OCI-LY7 (cell line): ENCODE results near the gene RPH3AL. TPM values are rescaled to one million over a fixed set of nuclear protein-coding genes. Genes with fewer than 3 reads are reported as not detected.

Source experiments
- BruUV-seq: library from RNA; stranded (reverse); fragments of 400-500 nt; replicated peaks from 2 replicates; lab custom pipeline; 2021; lab: Mats Ljungman, UMichigan
- CTCF ChIA-PET: fragments of 300-600 bp; sonication (Branson Sonifier 250); formaldehyde crosslinking; loops from one replicate; lab custom pipeline; 2022; ENCODE audit warnings: antibody characterized with exemption; ENCODE audit not compliant: unreplicated experiment; lab: Charles Lee
- POLR2A ChIA-PET: fragments of 300-600 bp; sonication (Branson Sonifier 250); formaldehyde crosslinking; loops from one replicate; lab custom pipeline; 2022; ENCODE audit warnings: antibody characterized with exemption; lab: Charles Lee
- DNase-seq: peaks from one replicate; pipeline ENCODE4 v3.0.0-alpha.2; 2015; ENCODE audit warnings: low spot score
- H2AFZ ChIP-seq: fragments of 200-600 bp; sonication (generic), shearing (Covaris generic); 2 replicates; pipeline ENCODE4 v1.6.1; 2014; ENCODE audit warnings: mild to moderate bottlenecking, antibody characterized with exemption, low read length, moderate library complexity
- H3K27ac ChIP-seq: fragments of 200-600 bp; sonication (generic); 2 replicates; pipeline ENCODE4 v1.5.1; 2014; ENCODE audit warnings: mixed run types, low read depth, mild to moderate bottlenecking, moderate library complexity, low read length, inconsistent platforms; ENCODE audit not compliant: poor library complexity, severe bottlenecking
- H3K36me3 ChIP-seq: fragments of 200-600 bp; sonication (generic); 2 replicates; pipeline ENCODE4 v1.6.1; 2014; ENCODE audit warnings: mild to moderate bottlenecking, antibody characterized with exemption, low read length, moderate library complexity, mixed read lengths; ENCODE audit not compliant: insufficient read depth
- H3K4me1 ChIP-seq: fragments of 200-600 bp; sonication (generic); 2 replicates; pipeline ENCODE4 v1.5.1; 2014; ENCODE audit warnings: mild to moderate bottlenecking, low read length; ENCODE audit not compliant: insufficient read depth, poor library complexity, severe bottlenecking
- H3K4me2 ChIP-seq: fragments of 200-600 bp; sonication (generic); 2 replicates; pipeline ENCODE4 v1.6.1; 2014; ENCODE audit warnings: mild to moderate bottlenecking, low read length
- H3K4me3 ChIP-seq: fragments of 200-600 bp; sonication (generic); 2 replicates; pipeline ENCODE4 v1.5.1; 2014; ENCODE audit warnings: mild to moderate bottlenecking, low read depth, low read length; ENCODE audit not compliant: poor library complexity, severe bottlenecking
- H3K79me2 ChIP-seq: fragments of 200-600 bp; sonication (generic); 2 replicates; pipeline ENCODE4 v1.6.1; 2016; ENCODE audit warnings: low read depth, mild to moderate bottlenecking, low read length, moderate library complexity, mixed read lengths; ENCODE audit not compliant: insufficient read depth
- H3K9me2 ChIP-seq: fragments of 200-600 bp; sonication (generic); 2 replicates; pipeline ENCODE4 v1.6.1; 2016; ENCODE audit warnings: mild to moderate bottlenecking, low read length, mixed read lengths; ENCODE audit not compliant: insufficient read depth
- H3K9me3 ChIP-seq: fragments of 200-600 bp; sonication (generic); 2 replicates; pipeline ENCODE4 v1.6.1; 2014; ENCODE audit warnings: mild to moderate bottlenecking, mixed run types, low read length, mixed read lengths
- H4K20me1 ChIP-seq: fragments of 200-600 bp; sonication (generic); 2 replicates; pipeline ENCODE4 v1.6.1; 2014; ENCODE audit warnings: mild to moderate bottlenecking, antibody characterized with exemption, low read length, moderate library complexity, mixed read lengths; ENCODE audit not compliant: insufficient read depth
- EZH2phosphoT487 ChIP-seq: fragments of 200-600 bp; sonication (generic); IDR thresholded peaks from 2 replicates; pipeline ENCODE4 v1.6.1; 2018; ENCODE audit warnings: low read depth, borderline replicate concordance, mild to moderate bottlenecking, mixed run types, antibody characterized with exemption, low read length, moderate library complexity, mixed read lengths
- intact Hi-C: fragments of 100-400 bp; cut with micrococcal nuclease; formaldehyde crosslinking; loops from one replicate; pipeline ENCODE4 v1.10.0; 2022; ENCODE audit not compliant: unreplicated experiment
- total RNA-seq, 2 experiments: library from RNA; depleted of rRNA in 1 of 2; stranded (reverse); fragments of >200 nt in 1 of 2; shearing (Covaris generic) in 1 of 2; gene quantifications; 2 replicates each; pipeline ENCODE4 v1.2.3, GENCODE V29; 2014 to 2022
- TF ChIP-seq, protein P1 (sequence below): fragments of 200-600 bp; sonication (generic); conservative IDR thresholded peaks from 2 replicates; pipeline ENCODE4 v1.5.1; 2014; ENCODE audit warnings: mild to moderate bottlenecking, antibody characterized with exemption, low read length, moderate library complexity, mixed read lengths

The RPH3AL gene
- total RNA-seq, 2 experiments from 2014 or later = 1.0 to 2.2 TPM

DNA sequence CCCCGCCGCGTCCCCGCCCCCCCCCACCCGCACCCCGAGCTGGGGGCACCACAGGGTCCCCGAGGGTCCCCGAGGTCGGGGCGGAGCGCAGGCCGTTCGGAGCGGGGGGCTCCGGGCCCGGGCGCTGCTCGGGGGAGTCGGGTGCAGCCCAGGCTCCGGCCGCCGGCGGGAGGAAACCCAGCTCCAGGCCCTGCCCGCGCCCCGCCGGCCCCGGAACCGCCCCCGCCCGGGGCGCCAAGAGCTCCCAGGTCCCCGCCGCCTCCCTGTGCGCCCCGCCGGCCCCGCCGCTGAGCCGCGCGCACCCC is 33.2 kb upstream of the RPH3AL start:
- CTCF ChIA-PET = no interaction called here
- TF ChIP-seq EZH2phosphoT487 = no peak
- TF ChIP-seq, protein P1, sequence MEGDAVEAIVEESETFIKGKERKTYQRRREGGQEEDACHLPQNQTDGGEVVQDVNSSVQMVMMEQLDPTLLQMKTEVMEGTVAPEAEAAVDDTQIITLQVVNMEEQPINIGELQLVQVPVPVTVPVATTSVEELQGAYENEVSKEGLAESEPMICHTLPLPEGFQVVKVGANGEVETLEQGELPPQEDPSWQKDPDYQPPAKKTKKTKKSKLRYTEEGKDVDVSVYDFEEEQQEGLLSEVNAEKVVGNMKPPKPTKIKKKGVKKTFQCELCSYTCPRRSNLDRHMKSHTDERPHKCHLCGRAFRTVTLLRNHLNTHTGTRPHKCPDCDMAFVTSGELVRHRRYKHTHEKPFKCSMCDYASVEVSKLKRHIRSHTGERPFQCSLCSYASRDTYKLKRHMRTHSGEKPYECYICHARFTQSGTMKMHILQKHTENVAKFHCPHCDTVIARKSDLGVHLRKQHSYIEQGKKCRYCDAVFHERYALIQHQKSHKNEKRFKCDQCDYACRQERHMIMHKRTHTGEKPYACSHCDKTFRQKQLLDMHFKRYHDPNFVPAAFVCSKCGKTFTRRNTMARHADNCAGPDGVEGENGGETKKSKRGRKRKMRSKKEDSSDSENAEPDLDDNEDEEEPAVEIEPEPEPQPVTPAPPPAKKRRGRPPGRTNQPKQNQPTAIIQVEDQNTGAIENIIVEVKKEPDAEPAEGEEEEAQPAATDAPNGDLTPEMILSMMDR = no peak
- Histone ChIP-seq H3K9me3 (no peaks in the 10 kb centered on the region), H2AFZ (no peak overlapping the region), H3K4me1 (peaks cover 5% of the 10 kb centered on the region), H3K4me2 (peak overlapping the region; percentile 68; the same call in 1 of the 2 replicates), H3K36me3 (no peaks in the 10 kb centered on the region), H3K79me2 (no peaks in the 10 kb centered on the region), H3K4me3 (peak overlapping the region; percentile 66), H3K9me2 (no peaks in the 10 kb centered on the region), H3K27ac (no peak overlapping the region), H4K20me1 (no peaks in the 10 kb centered on the region)
- intact Hi-C loops = loop anchor here (2.0 kb wide), 2 partner anchors 221 to 241 kb away; no protein-coding TSS in a partner anchor
- no TSS peak for BruUV-seq
- POLR2A ChIA-PET = no interaction called here
- DNase-seq = no peak

DNA sequence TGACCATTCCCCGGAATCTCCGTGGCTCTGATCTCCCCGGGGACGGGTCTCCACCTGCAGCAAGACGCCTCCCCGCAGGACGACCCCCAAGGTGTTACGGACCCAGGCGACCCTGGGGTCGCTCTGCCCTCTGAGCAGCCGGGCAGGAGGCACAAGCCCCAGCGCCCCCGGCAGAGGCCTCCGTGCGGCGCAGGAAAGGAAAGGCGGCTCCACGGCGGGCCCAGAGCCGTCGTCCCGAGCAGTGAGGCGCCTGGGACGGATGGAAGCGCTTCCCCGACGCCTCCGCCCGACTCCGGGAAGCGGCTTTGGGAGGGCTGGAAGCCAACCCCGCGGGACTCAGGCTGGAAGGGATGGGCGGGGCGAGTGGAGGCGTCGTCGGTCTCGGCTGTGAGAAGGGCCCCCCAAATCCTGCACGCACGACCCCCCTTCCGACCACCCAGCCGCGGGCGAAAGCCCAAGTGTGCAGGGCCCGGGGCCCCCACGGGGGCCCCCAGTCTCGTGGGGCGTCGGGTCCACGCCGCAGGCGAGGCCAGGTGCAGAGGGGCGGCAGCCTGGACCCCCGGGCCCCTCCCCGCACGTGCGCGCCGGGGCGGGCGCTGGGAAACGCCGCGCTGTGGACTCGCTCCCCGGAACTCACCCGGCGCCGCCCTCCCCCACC is 32.7 kb upstream of the RPH3AL start:
- peaks cover 5% of the 10 kb centered on the region for H3K4me1 ChIP-seq
- POLR2A ChIA-PET = no interaction called here
- no TSS peak for BruUV-seq
- CTCF ChIA-PET = no interaction called here
- H2AFZ ChIP-seq = 0 out of 2 replicates have a peak overlapping the region, but pooled peaks have one; percentile 46
- H3K9me3 ChIP-seq = no peaks in the 10 kb centered on the region
- H3K4me2 ChIP-seq = peak overlapping the region; percentile 68
- peak; percentile 20 for DNase-seq
- intact Hi-C loops = no loop called here
- no peak overlapping the region for H3K27ac ChIP-seq
- H3K79me2 ChIP-seq = no peaks in the 10 kb centered on the region
- H3K9me2 ChIP-seq = no peaks in the 10 kb centered on the region
- H3K4me3 ChIP-seq = peak overlapping the region; percentile 66
- no peaks in the 10 kb centered on the region for H3K36me3 ChIP-seq
- TF ChIP-seq, protein P1 = no peak
- no peak for TF ChIP-seq EZH2phosphoT487
- H4K20me1 ChIP-seq = no peaks in the 10 kb centered on the region

DNA sequence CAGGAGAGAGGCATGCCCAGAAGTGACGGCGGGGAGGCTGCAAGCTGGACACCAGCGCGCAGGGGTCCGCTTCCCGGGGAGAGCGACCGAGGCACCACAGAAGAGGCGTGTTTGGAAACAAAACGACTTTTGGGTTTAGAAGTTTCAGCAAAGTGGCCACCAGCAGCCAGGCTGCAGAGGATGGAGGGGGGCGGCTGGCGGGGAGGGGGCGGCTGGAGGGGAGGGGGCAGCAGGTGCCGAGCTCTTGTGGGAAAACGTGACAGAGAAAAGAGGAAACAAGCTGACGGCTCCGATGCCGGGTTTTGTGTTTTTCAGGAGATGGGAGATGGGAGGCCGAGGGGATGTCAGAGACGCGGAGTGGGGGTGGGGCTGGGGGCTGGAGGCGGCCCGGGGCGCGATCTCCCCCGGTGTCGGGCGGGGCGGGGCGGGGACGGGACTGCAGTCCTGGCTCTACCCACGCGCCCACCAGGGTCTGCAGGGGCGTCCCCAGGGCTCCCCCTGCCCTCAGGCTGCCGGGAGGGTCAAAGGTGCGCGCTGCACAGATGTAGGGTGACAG is 32.1 kb upstream of the RPH3AL start:
- intact Hi-C loops = no loop called here
- POLR2A ChIA-PET = no interaction called here
- H3K4me1 ChIP-seq = peaks cover 5% of the 10 kb centered on the region

More for the DNA sequence above, 32.1 kb upstream of the RPH3AL start:
- no peaks in the 10 kb centered on the region for H3K9me2 ChIP-seq
- no peak overlapping the region for H3K4me2 ChIP-seq
- no peaks in the 10 kb centered on the region for H3K9me3 ChIP-seq
- CTCF ChIA-PET = no interaction called here
- no peak overlapping the region for H2AFZ ChIP-seq
- no peaks in the 10 kb centered on the region for H3K79me2 ChIP-seq
- no peaks in the 10 kb centered on the region for H4K20me1 ChIP-seq
- H3K27ac ChIP-seq = no peak overlapping the region
- H3K4me3 ChIP-seq = peak overlapping the region; percentile 66
- BruUV-seq = no TSS peak
- H3K36me3 ChIP-seq = no peaks in the 10 kb centered on the region
- TF ChIP-seq, protein P1 = no peak
- no peak for TF ChIP-seq EZH2phosphoT487
- DNase-seq = no peak
